Neural progenitor cell (in vitro differentiated cells): ENCODE measurements around the gene SPG21. TPM values are rescaled to one million over a fixed set of nuclear protein-coding genes. Genes with fewer than 3 reads are reported as not detected.

ENCODE experiments used
- DNase-seq: peaks from one replicate; pipeline ENCODE4 v3.0.0-alpha.2; 2016; ENCODE audit warnings: low spot score
- H2AFZ ChIP-seq: fragments of 200-600 bp; sonication (generic); replicated peaks from 2 replicates; pipeline ENCODE4 v1.6.1; 2016; ENCODE audit warnings: antibody characterized with exemption
- H3F3A ChIP-seq: fragments of 200-600 bp; sonication (generic); 2 replicates; pipeline ENCODE4 v1.6.1; 2016; ENCODE audit warnings: antibody characterized with exemption, low read depth
- H3K27ac ChIP-seq: fragments of 200-600 bp; sonication (generic); 2 replicates; pipeline ENCODE4 v1.5.1; 2016; ENCODE audit warnings: mild to moderate bottlenecking
- H3K27me3 ChIP-seq: fragments of 200-600 bp; sonication (generic); 2 replicates; pipeline ENCODE4 v1.6.1; 2016; ENCODE audit warnings: mild to moderate bottlenecking, moderate library complexity
- H3K36me3 ChIP-seq: fragments of 200-600 bp; sonication (generic); 2 replicates; pipeline ENCODE4 v1.5.1; 2016
- H3K4me1 ChIP-seq: fragments of 200-600 bp; sonication (generic); 2 replicates; pipeline ENCODE4 v1.6.1; 2016; ENCODE audit warnings: mixed run types
- H3K4me2 ChIP-seq: fragments of 200-600 bp; sonication (generic); 2 replicates; pipeline ENCODE4 v1.6.1; 2016
- H3K4me3 ChIP-seq: fragments of 200-600 bp; sonication (generic); 2 replicates; pipeline ENCODE4 v1.5.1; 2016
- H3K79me2 ChIP-seq: fragments of 200-600 bp; sonication (generic); 2 replicates; pipeline ENCODE4 v1.6.1; 2016; ENCODE audit warnings: low read depth
- H3K9ac ChIP-seq: fragments of 200-600 bp; sonication (generic); 2 replicates; pipeline ENCODE4 v1.6.1; 2016
- H3K9me3 ChIP-seq: fragments of 200-600 bp; sonication (generic); 2 replicates; pipeline ENCODE4 v1.5.1; 2016; ENCODE audit warnings: low read depth
- H4K20me1 ChIP-seq: fragments of 200-600 bp; sonication (generic); 2 replicates; pipeline ENCODE4 v1.6.1; 2016; ENCODE audit warnings: low read depth
- H3K27ac Mint-ChIP-seq: 3 replicates; pipeline ENCODE4 v1.8.0; 2021; ENCODE audit warnings: mixed read lengths
- H3K27me3 Mint-ChIP-seq: 2 replicates; pipeline ENCODE4 v1.8.0; 2022; ENCODE audit warnings: low read depth, mild to moderate bottlenecking, inconsistent platforms, moderate library complexity, mixed read lengths; ENCODE audit not compliant: insufficient read depth
- H3K36me3 Mint-ChIP-seq: 3 replicates; pipeline ENCODE4 v1.8.0; 2021; ENCODE audit warnings: mixed read lengths
- H3K4me1 Mint-ChIP-seq: 3 replicates; pipeline ENCODE4 v1.8.0; 2021; ENCODE audit warnings: mixed read lengths
- H3K4me3 Mint-ChIP-seq: 3 replicates; pipeline ENCODE4 v1.8.0; 2021; ENCODE audit warnings: mild to moderate bottlenecking, moderate library complexity, mixed read lengths
- H3K9me3 Mint-ChIP-seq: 3 replicates; pipeline ENCODE4 v1.8.0; 2020; ENCODE audit warnings: mixed read lengths
- EZH2 ChIP-seq: fragments of 200-600 bp; sonication (generic); IDR thresholded peaks from 2 replicates; pipeline ENCODE4 v1.6.1; 2017; ENCODE audit warnings: antibody characterized with exemption, mild to moderate bottlenecking, moderate library complexity
- EZH2phosphoT487 ChIP-seq: fragments of 200-600 bp; sonication (generic); IDR thresholded peaks from 2 replicates; pipeline ENCODE4 v1.6.1; 2017; ENCODE audit warnings: antibody characterized with exemption
- total RNA-seq: library from RNA; depleted of rRNA; stranded (reverse); fragments of >200 nt; gene quantifications from 2 replicates; pipeline ENCODE4 v1.2.3, GENCODE V29; 2015; ENCODE audit warnings: low replicate concordance
- TF ChIP-seq, protein P1 (sequence below): fragments of 200-600 bp; sonication (generic); IDR thresholded peaks from 2 replicates; pipeline ENCODE4 v1.5.1; 2017; ENCODE audit warnings: antibody characterized with exemption, mild to moderate bottlenecking

Gene SPG21
- total RNA-seq, 1 donor from 2014 or later, result 84.4 TPM

DNA sequence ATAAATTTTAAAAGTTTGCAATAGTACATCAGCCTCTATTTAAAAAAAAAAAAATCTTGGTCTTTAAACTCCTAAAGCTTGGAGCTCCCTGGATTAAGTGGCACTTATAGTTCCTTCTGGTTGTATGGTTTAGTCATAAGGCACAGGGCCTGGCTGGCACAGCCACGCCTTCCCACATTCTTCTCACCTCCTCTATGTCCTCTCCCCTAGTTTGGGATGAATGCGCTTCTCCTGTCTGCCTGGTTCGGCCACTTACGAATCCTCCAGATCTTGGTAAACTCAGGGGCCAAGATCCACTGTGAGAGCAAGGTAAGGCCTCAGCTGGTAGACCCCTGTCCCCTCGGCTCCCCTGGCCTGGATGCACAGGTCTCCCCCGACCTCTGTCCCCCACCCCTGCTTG is 68.0 kb downstream of the SPG21 start:
- no peak overlapping the region for H2AFZ ChIP-seq
- no peaks in the 10 kb centered on the region for H3K27me3 ChIP-seq
- TF ChIP-seq EZH2 (no peak), EZH2phosphoT487 (no peak)
- TF ChIP-seq, protein P1, sequence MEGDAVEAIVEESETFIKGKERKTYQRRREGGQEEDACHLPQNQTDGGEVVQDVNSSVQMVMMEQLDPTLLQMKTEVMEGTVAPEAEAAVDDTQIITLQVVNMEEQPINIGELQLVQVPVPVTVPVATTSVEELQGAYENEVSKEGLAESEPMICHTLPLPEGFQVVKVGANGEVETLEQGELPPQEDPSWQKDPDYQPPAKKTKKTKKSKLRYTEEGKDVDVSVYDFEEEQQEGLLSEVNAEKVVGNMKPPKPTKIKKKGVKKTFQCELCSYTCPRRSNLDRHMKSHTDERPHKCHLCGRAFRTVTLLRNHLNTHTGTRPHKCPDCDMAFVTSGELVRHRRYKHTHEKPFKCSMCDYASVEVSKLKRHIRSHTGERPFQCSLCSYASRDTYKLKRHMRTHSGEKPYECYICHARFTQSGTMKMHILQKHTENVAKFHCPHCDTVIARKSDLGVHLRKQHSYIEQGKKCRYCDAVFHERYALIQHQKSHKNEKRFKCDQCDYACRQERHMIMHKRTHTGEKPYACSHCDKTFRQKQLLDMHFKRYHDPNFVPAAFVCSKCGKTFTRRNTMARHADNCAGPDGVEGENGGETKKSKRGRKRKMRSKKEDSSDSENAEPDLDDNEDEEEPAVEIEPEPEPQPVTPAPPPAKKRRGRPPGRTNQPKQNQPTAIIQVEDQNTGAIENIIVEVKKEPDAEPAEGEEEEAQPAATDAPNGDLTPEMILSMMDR, result no peak
- H3K4me1 ChIP-seq, result no peaks in the 10 kb centered on the region
- H3K36me3 ChIP-seq, result no peaks in the 10 kb centered on the region
- H3K4me3 ChIP-seq, result no peak overlapping the region
- no peaks in the 10 kb centered on the region for H3K79me2 ChIP-seq
- no peaks in the 10 kb centered on the region for H3K9me3 ChIP-seq
- H3F3A ChIP-seq, result no peaks in the 10 kb centered on the region
- H3K4me2 ChIP-seq, result no peak overlapping the region
- peaks cover 2% of the 10 kb centered on the region for H3K27me3 Mint-ChIP-seq
- H3K27ac ChIP-seq, result no peak overlapping the region
- peaks cover 7% of the 10 kb centered on the region for H3K4me1 Mint-ChIP-seq
- H3K36me3 Mint-ChIP-seq, result no peaks in the 10 kb centered on the region
- no peak overlapping the region for H3K9ac ChIP-seq
- H3K27ac Mint-ChIP-seq, result no peak overlapping the region
- H3K9me3 Mint-ChIP-seq, result no peaks in the 10 kb centered on the region
- no peak for DNase-seq
- no peaks in the 10 kb centered on the region for H4K20me1 ChIP-seq
- H3K4me3 Mint-ChIP-seq, result no peak overlapping the region

DNA sequence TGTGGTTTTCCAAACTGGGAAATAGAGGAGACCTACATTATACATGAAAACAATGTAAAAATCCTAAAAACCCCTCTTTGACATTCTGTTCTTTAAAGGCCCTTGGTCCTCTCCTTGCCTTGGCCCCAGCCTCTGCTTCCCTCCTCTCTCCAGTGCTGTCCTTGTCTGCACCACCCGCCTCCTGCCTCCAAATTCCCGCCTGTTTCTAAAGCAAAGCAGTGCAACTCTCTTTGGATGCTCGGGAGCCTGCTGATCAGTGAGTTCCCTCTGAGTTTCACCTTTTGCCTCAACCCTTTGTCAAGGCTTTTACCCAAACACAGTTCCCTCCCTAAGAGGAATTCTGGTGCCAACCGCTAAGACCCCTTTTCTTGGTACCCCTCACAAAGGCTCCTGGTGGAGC is 70.0 kb downstream of the SPG21 start:
- H3K9me3 Mint-ChIP-seq, result no peaks in the 10 kb centered on the region
- TF ChIP-seq, protein P1, result no peak
- TF ChIP-seq EZH2phosphoT487 (no peak), EZH2 (no peak)

DNA sequence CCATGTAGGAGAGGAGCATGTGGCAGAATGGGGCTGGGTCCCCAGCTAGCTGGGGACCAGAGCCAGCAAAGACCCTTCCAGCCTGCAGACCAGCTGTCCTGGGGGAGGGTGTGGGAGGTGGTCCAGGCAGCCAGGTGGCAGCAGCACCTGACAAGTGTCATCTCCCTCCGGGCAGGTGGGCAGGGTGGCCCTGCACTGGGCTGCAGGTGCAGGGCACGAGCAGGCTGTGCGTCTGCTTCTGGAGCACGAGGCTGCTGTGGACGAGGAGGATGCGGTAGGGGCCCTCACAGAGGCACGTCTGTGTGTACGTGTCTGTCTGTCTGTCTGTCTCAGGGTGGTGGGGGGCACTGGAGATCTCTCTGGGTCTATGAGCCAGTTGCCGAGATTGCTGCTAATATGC is 72.5 kb downstream of the SPG21 start:
- Mint-ChIP-seq H3K9me3 (no peaks in the 10 kb centered on the region), H3K4me3 (no peak overlapping the region), H3K4me1 (peaks cover 21% of the 10 kb centered on the region), H3K27me3 (peaks cover 7% of the 10 kb centered on the region), H3K36me3 (no peaks in the 10 kb centered on the region), H3K27ac (no peak overlapping the region)
- Histone ChIP-seq H3K4me2 (no peak overlapping the region), H3K4me1 (no peaks in the 10 kb centered on the region), H3K9me3 (no peaks in the 10 kb centered on the region), H3K9ac (no peak overlapping the region), H3K27ac (no peak overlapping the region), H2AFZ (no peak overlapping the region), H3K36me3 (no peaks in the 10 kb centered on the region), H3K27me3 (peaks cover 13% of the 10 kb centered on the region), H3F3A (peaks cover 7% of the 10 kb centered on the region), H3K79me2 (no peaks in the 10 kb centered on the region), H4K20me1 (peaks cover 5% of the 10 kb centered on the region), H3K4me3 (no peak overlapping the region)
- DNase-seq, result no peak
- TF ChIP-seq, protein P1, result no peak
- TF ChIP-seq EZH2phosphoT487, result no peak
- no peak for TF ChIP-seq EZH2

More for the DNA sequence above, 70.0 kb downstream of the SPG21 start:
- Mint-ChIP-seq H3K36me3 (no peaks in the 10 kb centered on the region), H3K4me3 (no peak overlapping the region), H3K27me3 (peaks cover 3% of the 10 kb centered on the region), H3K4me1 (peaks cover 13% of the 10 kb centered on the region), H3K27ac (no peak overlapping the region)
- Histone ChIP-seq H3K4me2 (no peak overlapping the region), H3K9me3 (no peaks in the 10 kb centered on the region), H4K20me1 (peaks cover 5% of the 10 kb centered on the region), H3K27ac (no peak overlapping the region), H3K9ac (no peak overlapping the region), H3F3A (no peaks in the 10 kb centered on the region), H3K36me3 (no peaks in the 10 kb centered on the region), H3K27me3 (no peaks in the 10 kb centered on the region), H3K79me2 (no peaks in the 10 kb centered on the region), H3K4me3 (no peak overlapping the region), H3K4me1 (no peaks in the 10 kb centered on the region), H2AFZ (no peak overlapping the region)
- DNase-seq, result no peak

DNA sequence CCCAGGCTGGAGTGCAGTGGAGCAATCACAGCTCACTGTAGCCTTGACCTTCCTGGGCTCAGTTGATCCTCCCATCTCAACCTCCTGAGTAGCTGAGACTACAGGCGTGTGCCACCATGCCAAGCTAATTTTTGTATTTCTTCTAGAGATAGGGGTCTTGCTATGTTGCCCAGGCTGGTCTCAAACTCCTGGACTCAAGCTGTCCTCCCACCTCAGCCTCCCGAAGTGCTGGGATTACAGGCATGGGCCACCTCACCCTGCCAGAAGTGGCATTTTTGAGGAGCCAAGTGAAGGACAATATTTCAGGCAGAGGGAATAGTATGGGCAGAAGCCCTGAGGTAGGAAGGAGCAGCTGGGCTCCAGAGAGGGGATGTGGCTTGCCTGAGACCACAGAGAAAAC is 73.3 kb downstream of the SPG21 start:
- Histone ChIP-seq H3K9ac (no peak overlapping the region), H3F3A (peaks cover 12% of the 10 kb centered on the region), H4K20me1 (peaks cover 5% of the 10 kb centered on the region), H3K79me2 (no peaks in the 10 kb centered on the region), H3K27me3 (peaks cover 21% of the 10 kb centered on the region), H3K4me2 (no peak overlapping the region), H3K27ac (no peak overlapping the region), H2AFZ (no peak overlapping the region), H3K4me1 (no peaks in the 10 kb centered on the region), H3K9me3 (no peaks in the 10 kb centered on the region), H3K36me3 (no peaks in the 10 kb centered on the region), H3K4me3 (no peak overlapping the region)
- DNase-seq, result no peak
- peaks cover 10% of the 10 kb centered on the region for H3K27me3 Mint-ChIP-seq
- H3K27ac Mint-ChIP-seq, result no peak overlapping the region
- H3K4me1 Mint-ChIP-seq, result peaks cover 24% of the 10 kb centered on the region
- TF ChIP-seq EZH2 (no peak), EZH2phosphoT487 (no peak)
- TF ChIP-seq, protein P1, result no peak
- H3K9me3 Mint-ChIP-seq, result no peaks in the 10 kb centered on the region
- H3K36me3 Mint-ChIP-seq, result no peaks in the 10 kb centered on the region
- no peak overlapping the region for H3K4me3 Mint-ChIP-seq
